Measurements from ENCODE around the gene BPIFB1.

The BPIFB1 gene

DNA sequence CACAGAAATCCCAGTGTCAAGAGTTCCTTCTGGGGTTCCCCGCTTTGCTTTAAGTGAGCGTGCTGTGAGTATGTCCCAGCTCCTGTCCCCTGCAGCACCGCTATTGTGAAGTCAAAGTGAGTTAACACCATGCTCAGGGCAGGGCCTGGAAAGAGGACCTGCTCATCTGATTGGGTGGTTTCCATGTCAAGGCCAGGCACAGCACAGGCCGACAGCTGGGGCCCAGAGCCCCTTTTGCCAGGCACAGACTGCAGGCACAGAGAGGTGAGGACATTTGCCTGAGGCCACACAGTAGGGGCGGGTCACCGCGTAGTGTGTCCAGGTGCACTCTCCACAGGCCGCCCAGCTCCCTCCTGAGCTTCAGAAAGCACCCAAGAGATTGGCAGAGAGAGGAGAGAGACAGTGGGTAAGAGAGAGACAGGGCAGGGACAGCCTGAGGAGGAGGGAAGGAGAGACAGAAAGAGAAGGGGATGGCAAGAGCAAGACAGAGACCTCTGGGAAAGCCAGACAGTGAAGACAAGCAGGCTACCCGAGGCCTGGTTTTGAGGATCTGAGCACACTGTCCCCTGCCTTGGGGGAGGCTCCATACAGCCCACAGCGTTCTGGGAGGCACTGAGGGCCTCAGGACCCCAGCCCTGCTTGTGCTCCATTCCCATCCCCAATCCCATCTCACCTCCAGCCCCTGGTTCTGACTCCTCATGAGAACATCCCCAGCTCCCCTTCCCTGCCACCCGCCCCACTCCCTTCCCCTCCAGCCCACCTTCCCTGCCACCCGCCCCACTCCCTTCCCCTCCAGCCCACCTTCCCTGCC is 6.5 kb upstream of the BPIFB1 start:
- TF ChIP-seq, protein P1, sequence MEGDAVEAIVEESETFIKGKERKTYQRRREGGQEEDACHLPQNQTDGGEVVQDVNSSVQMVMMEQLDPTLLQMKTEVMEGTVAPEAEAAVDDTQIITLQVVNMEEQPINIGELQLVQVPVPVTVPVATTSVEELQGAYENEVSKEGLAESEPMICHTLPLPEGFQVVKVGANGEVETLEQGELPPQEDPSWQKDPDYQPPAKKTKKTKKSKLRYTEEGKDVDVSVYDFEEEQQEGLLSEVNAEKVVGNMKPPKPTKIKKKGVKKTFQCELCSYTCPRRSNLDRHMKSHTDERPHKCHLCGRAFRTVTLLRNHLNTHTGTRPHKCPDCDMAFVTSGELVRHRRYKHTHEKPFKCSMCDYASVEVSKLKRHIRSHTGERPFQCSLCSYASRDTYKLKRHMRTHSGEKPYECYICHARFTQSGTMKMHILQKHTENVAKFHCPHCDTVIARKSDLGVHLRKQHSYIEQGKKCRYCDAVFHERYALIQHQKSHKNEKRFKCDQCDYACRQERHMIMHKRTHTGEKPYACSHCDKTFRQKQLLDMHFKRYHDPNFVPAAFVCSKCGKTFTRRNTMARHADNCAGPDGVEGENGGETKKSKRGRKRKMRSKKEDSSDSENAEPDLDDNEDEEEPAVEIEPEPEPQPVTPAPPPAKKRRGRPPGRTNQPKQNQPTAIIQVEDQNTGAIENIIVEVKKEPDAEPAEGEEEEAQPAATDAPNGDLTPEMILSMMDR (IDR thresholded peaks at IDR 0.05; ENCODE audit: low read depth, low read length, missing control alignments): no peak
- H3K4me3 ChIP-seq (replicated peaks; ENCODE audit: low read depth, low read length): no peak overlapping the region
- DNase-seq (ENCODE audit: extremely low read depth, low read depth): no peak

GRCh38 chr20:33277471-33278441 is 5.3 kb upstream of the BPIFB1 start:
- H3K4me3 ChIP-seq (replicated peaks; ENCODE audit: low read depth, low read length): no peak overlapping the region
- no peak for DNase-seq (ENCODE audit: extremely low read depth, low read depth)
- TF ChIP-seq, protein P1 (IDR thresholded peaks at IDR 0.05; ENCODE audit: low read depth, low read length, missing control alignments): no peak

- TF ChIP-seq, protein P1 (IDR thresholded peaks at IDR 0.05; ENCODE audit: low read depth, low read length, missing control alignments): no peak
- H3K4me3 ChIP-seq (replicated peaks; ENCODE audit: low read depth, low read length): no peak overlapping the region
- no peak for DNase-seq (ENCODE audit: extremely low read depth, low read depth)
Measured at GRCh38 chr20:33278700-33279099, 4.3 kb upstream of the BPIFB1 start.

DNA sequence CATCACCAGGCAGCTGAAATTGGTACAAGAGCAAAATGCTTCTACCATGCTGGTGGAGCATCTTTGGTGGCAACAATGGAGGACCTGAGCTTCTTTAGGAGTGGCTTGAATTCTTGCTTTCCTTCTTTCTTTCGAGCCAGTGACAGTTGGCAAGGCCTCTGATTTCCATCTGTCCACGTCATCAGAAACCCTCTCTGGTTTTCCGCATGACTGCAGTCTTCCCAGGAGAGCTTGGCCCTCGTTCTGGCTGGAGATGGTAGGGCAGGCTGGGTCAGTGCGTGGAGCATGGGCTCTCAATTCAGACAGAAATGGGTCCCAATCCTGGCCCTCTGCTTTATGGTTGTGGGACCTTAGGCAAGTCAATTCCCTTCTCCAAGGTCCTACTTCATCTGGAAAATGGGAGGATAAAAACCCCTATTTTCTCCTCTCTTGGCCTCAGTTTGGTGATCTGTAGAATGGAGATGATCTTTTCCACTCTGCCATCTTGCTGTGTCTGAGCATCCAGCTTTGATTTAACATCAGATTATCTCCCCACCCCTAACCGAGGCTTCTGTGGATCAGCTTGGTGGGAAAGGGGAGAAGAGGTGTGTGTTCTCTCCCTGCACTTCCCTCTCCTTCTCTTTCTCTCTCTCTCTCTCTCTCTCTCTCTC is 3.6 kb upstream of the BPIFB1 start:
- TF ChIP-seq, protein P1 (IDR thresholded peaks at IDR 0.05; ENCODE audit: low read depth, low read length, missing control alignments): no peak
- H3K4me3 ChIP-seq (replicated peaks; ENCODE audit: low read depth, low read length): no peak overlapping the region
- DNase-seq (ENCODE audit: extremely low read depth, low read depth): no peak

DNA sequence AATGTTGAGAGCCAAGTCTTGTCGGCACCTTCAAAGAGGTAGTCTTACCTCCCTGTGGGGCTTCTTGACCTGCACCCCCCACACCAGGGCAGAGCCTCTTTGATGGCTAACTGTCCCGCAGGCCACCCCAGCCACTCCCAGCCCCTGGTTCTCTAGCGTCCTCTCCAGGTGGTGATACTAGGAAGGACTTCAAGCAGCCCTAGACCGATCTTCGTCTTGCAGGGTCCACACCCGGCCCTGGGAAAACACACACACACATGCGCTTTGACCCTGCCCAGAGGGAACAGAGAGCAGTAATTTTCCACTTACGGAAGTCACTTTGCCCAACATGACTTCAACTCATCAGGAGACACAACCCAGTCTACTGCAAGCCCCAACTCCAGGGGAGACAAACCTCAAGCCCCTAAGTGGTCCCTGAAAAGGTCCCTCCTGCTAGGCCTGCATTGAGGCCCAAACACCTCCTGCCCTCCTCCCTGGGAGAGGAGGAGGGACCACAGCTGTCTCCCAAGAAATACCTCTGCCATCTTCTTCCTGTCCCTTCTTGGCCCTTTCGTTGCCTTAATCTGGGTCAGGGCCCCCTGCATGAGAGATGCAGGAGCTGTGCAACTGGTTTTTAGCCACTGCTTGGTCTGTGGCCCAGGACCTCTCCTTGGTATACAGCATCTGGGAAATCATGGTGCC is 2.9 kb upstream of the BPIFB1 start:
- no peak overlapping the region for H3K4me3 ChIP-seq (replicated peaks; ENCODE audit: low read depth, low read length)

More for the DNA sequence above, 2.9 kb upstream of the BPIFB1 start:
- TF ChIP-seq, protein P1 (IDR thresholded peaks at IDR 0.05; ENCODE audit: low read depth, low read length, missing control alignments): no peak
- no peak for DNase-seq (ENCODE audit: extremely low read depth, low read depth)
